ENCODE data around the gene EPHB4.
"Not testable (repeated sequence)": the region's sequence is repeated elsewhere in the genome, so short reads cannot be mapped to it uniquely, and the experiment has no call there.

Gene EPHB4

DNA sequence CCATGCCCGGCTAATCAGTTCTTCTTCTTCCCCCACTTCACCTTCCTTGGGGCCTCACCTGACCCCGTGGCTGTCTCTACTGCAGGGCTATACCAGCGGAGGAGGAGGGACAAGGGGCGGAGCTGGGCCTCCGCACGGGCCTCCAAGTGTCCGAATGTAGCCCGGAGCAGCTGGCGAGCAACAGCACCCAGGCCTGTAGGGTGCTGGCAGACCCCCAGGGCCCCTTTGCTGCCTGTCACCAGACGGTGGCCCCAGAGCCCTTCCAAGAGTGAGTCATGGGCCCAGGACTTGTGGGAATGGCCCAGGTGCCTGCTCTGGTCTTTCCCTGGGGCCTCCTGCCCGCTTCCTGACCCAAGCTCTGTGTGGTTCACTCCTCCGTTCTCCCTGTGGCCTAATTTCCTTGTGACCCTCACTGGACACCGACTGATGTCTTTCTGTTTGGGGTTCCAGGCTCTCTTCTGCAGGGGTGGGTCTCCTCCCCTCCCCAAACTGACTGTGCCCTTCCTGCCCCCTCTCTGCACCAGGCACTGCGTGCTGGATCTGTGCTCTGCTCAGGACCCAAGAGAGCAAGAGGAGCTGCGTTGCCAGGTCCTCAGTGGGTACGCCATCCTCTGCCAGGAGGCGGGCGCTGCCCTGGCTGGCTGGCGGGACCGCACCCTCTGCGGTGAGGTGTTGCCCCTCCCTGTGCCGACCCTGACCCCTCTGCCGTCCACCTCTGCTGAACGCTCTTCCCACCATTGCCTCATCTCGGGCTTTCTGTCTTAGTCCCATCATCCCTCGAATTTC lies 35.2 kb downstream of the EPHB4 start:
- no peak for DNase-seq (ENCODE audit: low read depth in 3 of 3)

DNA sequence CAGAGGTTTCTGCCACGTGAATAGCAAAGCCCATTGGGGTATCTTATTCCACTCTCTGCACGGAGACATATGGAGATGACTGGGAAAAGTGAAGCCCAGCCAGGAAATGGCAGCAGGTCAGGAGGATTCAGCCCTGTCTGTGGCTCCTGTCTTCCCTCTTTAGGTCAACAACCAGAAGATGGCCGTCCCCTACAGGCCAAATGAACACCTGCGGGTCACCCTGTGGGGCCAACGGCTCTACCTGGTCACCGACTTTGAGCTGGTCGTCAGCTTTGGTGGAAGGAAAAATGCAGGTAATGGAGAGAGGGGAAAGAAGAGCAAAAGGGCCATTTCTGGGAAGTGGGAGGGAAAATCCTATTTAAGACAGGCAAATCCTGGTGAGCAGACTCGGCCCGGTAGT lies 38.3 kb downstream of the EPHB4 start:
- DNase-seq (ENCODE audit: low read depth in 3 of 3) = no peak

- DNase-seq (ENCODE audit: low read depth in 3 of 3) = no peak
Measured at GRCh38 chr7:100786323-100786722, 41.0 kb downstream of the EPHB4 start.

- DNase-seq (ENCODE audit: low read depth in 3 of 3) = no peak
Measured at GRCh38 chr7:100785878-100786277, 41.4 kb downstream of the EPHB4 start.

- DNase-seq (ENCODE audit: low read depth in 3 of 3) = no peak
Measured at GRCh38 chr7:100783804-100784203, 43.5 kb downstream of the EPHB4 start.

DNA sequence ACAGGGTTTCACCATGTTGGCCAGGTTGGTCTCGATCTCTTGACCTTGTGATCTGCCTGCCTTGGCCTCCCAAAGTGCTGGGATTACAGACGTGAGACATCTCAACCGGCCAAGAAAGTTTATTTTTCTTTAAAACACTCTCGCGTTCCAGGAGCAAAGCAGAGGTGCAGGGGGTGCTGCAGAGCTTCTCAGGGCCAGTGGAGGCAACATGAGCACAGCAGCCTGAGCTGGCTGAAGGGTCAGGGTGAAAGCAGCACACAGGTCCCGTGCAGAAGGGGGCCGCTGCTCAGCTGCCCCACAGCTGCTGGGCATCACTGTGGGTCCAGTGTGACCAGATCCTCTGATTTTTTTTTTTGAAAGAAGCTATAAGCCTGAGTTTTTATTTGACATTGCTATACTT lies 46.1 kb downstream of the EPHB4 start:
- no peak for DNase-seq (ENCODE audit: low read depth in 3 of 3)

- DNase-seq (ENCODE audit: low read depth in 3 of 3) = no peak
Measured at GRCh38 chr7:100779359-100779758, 48.0 kb downstream of the EPHB4 start.

GRCh38 chr7:100778061-100778621 lies 49.2 kb downstream of the EPHB4 start:
- DNase-seq (ENCODE audit: low read depth in 3 of 3) = no peak

DNA sequence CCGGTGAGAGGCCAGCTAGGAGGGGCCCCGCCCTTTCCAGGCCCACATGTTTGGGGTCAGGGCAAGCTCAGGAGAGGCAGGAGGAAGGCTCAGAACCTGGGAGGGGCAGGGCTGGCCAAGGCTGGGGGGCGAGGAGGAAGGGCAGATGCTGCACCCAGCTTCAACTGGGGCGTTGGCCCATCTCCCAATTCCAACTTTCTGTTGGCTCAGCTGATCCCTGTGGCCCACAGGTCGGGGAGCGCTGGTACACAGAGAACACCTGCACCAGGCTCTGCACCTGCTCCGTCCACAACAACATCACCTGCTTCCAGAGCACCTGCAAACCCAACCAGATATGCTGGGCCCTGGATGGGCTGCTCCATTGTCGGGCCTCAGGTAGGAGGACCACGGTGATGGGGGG lies 53.8 kb downstream of the EPHB4 start:
- no peak for DNase-seq (ENCODE audit: low read depth in 3 of 3)

GRCh38 chr7:100768784-100769183 lies 58.5 kb downstream of the EPHB4 start:
- no peak for DNase-seq (ENCODE audit: low read depth in 3 of 3)

DNA sequence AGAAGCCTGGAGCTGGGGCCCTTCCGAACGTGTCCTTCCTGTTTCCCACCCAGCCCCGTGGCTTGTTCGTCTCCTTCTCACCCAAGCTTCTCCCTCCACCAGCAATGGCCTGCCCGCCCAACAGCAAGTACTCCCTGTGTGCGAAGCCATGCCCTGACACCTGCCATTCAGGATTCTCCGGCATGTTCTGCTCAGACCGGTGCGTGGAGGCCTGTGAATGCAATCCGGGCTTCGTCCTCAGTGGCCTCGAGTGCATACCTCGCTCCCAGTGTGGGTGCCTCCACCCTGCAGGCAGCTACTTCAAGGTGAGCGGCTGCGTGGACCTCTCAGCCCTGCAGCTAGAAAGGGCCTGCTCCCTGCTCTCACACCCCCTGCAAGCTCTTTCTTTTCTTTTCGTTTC lies 62.1 kb downstream of the EPHB4 start:
- DNase-seq (ENCODE audit: low read depth in 3 of 3) = no peak

- DNase-seq (ENCODE audit: low read depth in 3 of 3) = no peak
Measured at GRCh38 chr7:100764841-100765240, 62.5 kb downstream of the EPHB4 start.

- no peak for DNase-seq (ENCODE audit: low read depth in 3 of 3)
Measured at GRCh38 chr7:100763556-100764140, 63.7 kb downstream of the EPHB4 start.

GRCh38 chr7:100762841-100763240 lies 64.5 kb downstream of the EPHB4 start:
- not testable (repeated sequence) for DNase-seq (ENCODE audit: low read depth in 3 of 3)

- DNase-seq (ENCODE audit: low read depth in 3 of 3) = no peak
Measured at GRCh38 chr7:100759357-100760171, 67.8 kb downstream of the EPHB4 start.

GRCh38 chr7:100753750-100754149 lies 73.6 kb downstream of the EPHB4 start:
- no peak for DNase-seq (ENCODE audit: low read depth in 3 of 3)

DNA sequence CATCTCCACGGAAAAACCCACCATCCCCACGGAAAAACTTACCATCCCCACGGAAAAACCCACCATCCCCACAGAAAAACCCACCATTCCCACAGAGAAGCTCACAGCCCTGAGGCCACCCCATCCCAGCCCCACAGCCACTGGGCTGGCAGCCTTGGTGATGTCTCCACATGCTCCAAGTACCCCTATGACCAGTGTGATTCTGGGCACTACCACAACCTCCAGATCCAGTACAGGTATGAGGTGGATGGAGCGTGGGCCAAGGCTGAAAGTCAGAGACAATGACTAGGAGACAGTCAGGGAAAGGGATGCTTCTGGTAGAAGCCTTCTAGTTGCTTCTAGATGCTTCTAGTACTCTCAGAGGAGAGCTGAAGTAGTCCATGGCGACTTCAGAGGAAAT lies 74.3 kb downstream of the EPHB4 start:
- DNase-seq (ENCODE audit: low read depth in 3 of 3) = no peak

Measured in stimulated activated CD4-positive, alpha-beta T cell treated with anti-CD3 and anti-CD28 coated beads, TNF-alpha, amount 100 ng/mL, for 48 hours (primary cell).